Activated naive CD8-positive, alpha-beta T cell (primary cell): ENCODE measurements around the gene NEUROD6.

Source experiments
- H3K27ac Mint-ChIP-seq: one replicate; pipeline ENCODE4 v1.8.0; 2021; ENCODE audit warnings: mixed read lengths
- H3K27me3 Mint-ChIP-seq: one replicate; pipeline ENCODE4 v1.8.0; 2021; ENCODE audit warnings: mixed read lengths
- H3K36me3 Mint-ChIP-seq: one replicate; pipeline ENCODE4 v1.8.0; 2021; ENCODE audit warnings: mixed read lengths
- H3K4me1 Mint-ChIP-seq: one replicate; pipeline ENCODE4 v1.8.0; 2021; ENCODE audit warnings: low read depth, mixed read lengths
- H3K4me3 Mint-ChIP-seq: one replicate; pipeline ENCODE4 v1.8.0; 2021; ENCODE audit warnings: mild to moderate bottlenecking, mixed read lengths
- H3K9me3 Mint-ChIP-seq: one replicate; pipeline ENCODE4 v1.8.0; 2021; ENCODE audit warnings: low read depth, mixed read lengths

NEUROD6 gene

GRCh38 chr7:31312889-31313288 lies 27.6 kb downstream of the NEUROD6 start:
- H3K9me3 Mint-ChIP-seq: no peaks in the 10 kb centered on the region
- peaks cover 2% of the 10 kb centered on the region for H3K27me3 Mint-ChIP-seq
- no peak overlapping the region for H3K27ac Mint-ChIP-seq
- no peak overlapping the region for H3K4me3 Mint-ChIP-seq
- no peaks in the 10 kb centered on the region for H3K4me1 Mint-ChIP-seq
- no peaks in the 10 kb centered on the region for H3K36me3 Mint-ChIP-seq

GRCh38 chr7:31311552-31311951 lies 29.0 kb downstream of the NEUROD6 start:
- no peaks in the 10 kb centered on the region for H3K36me3 Mint-ChIP-seq
- H3K4me1 Mint-ChIP-seq: no peaks in the 10 kb centered on the region
- peaks cover 2% of the 10 kb centered on the region for H3K27me3 Mint-ChIP-seq
- no peak overlapping the region for H3K27ac Mint-ChIP-seq
- no peak overlapping the region for H3K4me3 Mint-ChIP-seq
- no peaks in the 10 kb centered on the region for H3K9me3 Mint-ChIP-seq

GRCh38 chr7:31310321-31310935 lies 30.1 kb downstream of the NEUROD6 start:
- H3K4me3 Mint-ChIP-seq: no peak overlapping the region
- H3K9me3 Mint-ChIP-seq: no peaks in the 10 kb centered on the region

GRCh38 chr7:31309407-31309806 lies 31.1 kb downstream of the NEUROD6 start:
- Mint-ChIP-seq H3K27ac (no peak overlapping the region), H3K36me3 (no peaks in the 10 kb centered on the region), H3K4me3 (no peak overlapping the region), H3K4me1 (no peaks in the 10 kb centered on the region), H3K27me3 (peaks cover 2% of the 10 kb centered on the region), H3K9me3 (no peaks in the 10 kb centered on the region)

More at GRCh38 chr7:31310321-31310935, 30.1 kb downstream of the NEUROD6 start:
- Mint-ChIP-seq H3K4me1 (no peaks in the 10 kb centered on the region), H3K27me3 (peaks cover 2% of the 10 kb centered on the region), H3K27ac (no peak overlapping the region), H3K36me3 (no peaks in the 10 kb centered on the region)

- H3K36me3 Mint-ChIP-seq: no peaks in the 10 kb centered on the region
- no peak overlapping the region for H3K4me3 Mint-ChIP-seq
- peaks cover under 1% of the 10 kb centered on the region for H3K27me3 Mint-ChIP-seq
- H3K4me1 Mint-ChIP-seq: no peaks in the 10 kb centered on the region
- no peak overlapping the region for H3K27ac Mint-ChIP-seq
- no peaks in the 10 kb centered on the region for H3K9me3 Mint-ChIP-seq
Observed at GRCh38 chr7:31308652-31309051, 31.9 kb downstream of the NEUROD6 start.

GRCh38 chr7:31307972-31308371 lies 32.6 kb downstream of the NEUROD6 start:
- Mint-ChIP-seq H3K27ac (no peak overlapping the region), H3K9me3 (no peaks in the 10 kb centered on the region), H3K4me1 (no peaks in the 10 kb centered on the region), H3K27me3 (peaks cover 1% of the 10 kb centered on the region), H3K36me3 (no peaks in the 10 kb centered on the region), H3K4me3 (no peak overlapping the region)

- H3K36me3 Mint-ChIP-seq: no peaks in the 10 kb centered on the region
- H3K4me3 Mint-ChIP-seq: no peak overlapping the region
- H3K27me3 Mint-ChIP-seq: peaks cover 1% of the 10 kb centered on the region
- no peaks in the 10 kb centered on the region for H3K9me3 Mint-ChIP-seq
- no peaks in the 10 kb centered on the region for H3K4me1 Mint-ChIP-seq
- H3K27ac Mint-ChIP-seq: no peak overlapping the region
Observed at GRCh38 chr7:31305260-31305659, 35.3 kb downstream of the NEUROD6 start.

GRCh38 chr7:31304446-31304845 lies 36.1 kb downstream of the NEUROD6 start:
- no peaks in the 10 kb centered on the region for H3K9me3 Mint-ChIP-seq
- peaks cover 1% of the 10 kb centered on the region for H3K27me3 Mint-ChIP-seq
- no peak overlapping the region for H3K4me3 Mint-ChIP-seq
- no peaks in the 10 kb centered on the region for H3K36me3 Mint-ChIP-seq
- no peak overlapping the region for H3K27ac Mint-ChIP-seq
- no peaks in the 10 kb centered on the region for H3K4me1 Mint-ChIP-seq

- Mint-ChIP-seq H3K36me3 (no peaks in the 10 kb centered on the region), H3K4me1 (no peaks in the 10 kb centered on the region), H3K9me3 (peaks cover 5% of the 10 kb centered on the region), H3K27ac (no peak overlapping the region), H3K27me3 (peaks cover 1% of the 10 kb centered on the region), H3K4me3 (no peak overlapping the region)
Observed at GRCh38 chr7:31302356-31302755, 38.2 kb downstream of the NEUROD6 start.

- H3K4me1 Mint-ChIP-seq: no peaks in the 10 kb centered on the region
- no peak overlapping the region for H3K4me3 Mint-ChIP-seq
- peaks cover 1% of the 10 kb centered on the region for H3K27me3 Mint-ChIP-seq
- no peak overlapping the region for H3K27ac Mint-ChIP-seq
- peaks cover 5% of the 10 kb centered on the region for H3K9me3 Mint-ChIP-seq
- H3K36me3 Mint-ChIP-seq: no peaks in the 10 kb centered on the region
Observed at GRCh38 chr7:31299336-31299735, 41.2 kb downstream of the NEUROD6 start.

GRCh38 chr7:31290601-31291000 lies 49.9 kb downstream of the NEUROD6 start:
- no peaks in the 10 kb centered on the region for H3K27me3 Mint-ChIP-seq
- H3K36me3 Mint-ChIP-seq: no peaks in the 10 kb centered on the region
- H3K4me3 Mint-ChIP-seq: no peak overlapping the region
- no peaks in the 10 kb centered on the region for H3K4me1 Mint-ChIP-seq
- peaks cover 3% of the 10 kb centered on the region for H3K9me3 Mint-ChIP-seq
- no peak overlapping the region for H3K27ac Mint-ChIP-seq
